Adrenal gland (tissue), 12 donors: ENCODE data around the gene ALDOA. TPM values are rescaled to one million over a fixed set of nuclear protein-coding genes. Genes with fewer than 3 reads are reported as not detected.

ENCODE experiments used
- DNase-seq, 7 donors: peaks; one replicate each; pipeline ENCODE4 v3.0.0-alpha.2; 2019 to 2020
- H3K27ac ChIP-seq, 5 donors: fragments of 200-600 bp; sonication (generic) in 4 of 5; 1 replicate in 3 of 5; 2 replicates in 2 of 5; pipeline versions ENCODE4 v1.5.1 to v1.8.0; 2016 to 2020; ENCODE audit warnings: mild to moderate bottlenecking in 1 of 5
- H3K27me3 ChIP-seq: fragments of 200-600 bp; 2 replicates; pipeline ENCODE4 v1.8.0; 2021
- H3K36me3 ChIP-seq, 2 donors: fragments of 200-600 bp; replicated peaks in 1 of 2; 1 replicate in 1 of 2; 2 replicates in 1 of 2; pipeline versions ENCODE4 v1.5.1 to v1.8.0; 2018 to 2022
- H3K4me1 ChIP-seq, 2 donors: fragments of 200-600 bp; replicated peaks in 1 of 2; 1 replicate in 1 of 2; 2 replicates in 1 of 2; pipeline versions ENCODE4 v1.5.1 to v1.8.0; 2018 to 2021
- H3K4me3 ChIP-seq, 4 donors: fragments of 200-600 bp; sonication (generic) in 3 of 4; one replicate each; pipeline ENCODE4 v1.5.1; 2016 to 2018
- H3K9me3 ChIP-seq, 3 donors: fragments of 200-600 bp; sonication (generic) in 1 of 3; replicated peaks in 1 of 3; 1 replicate in 2 of 3; 2 replicates in 1 of 3; pipeline versions ENCODE4 v1.5.1 to v1.8.0; 2016 to 2021
- POLR2A ChIP-seq, 2 donors: fragments of 450-650 bp; IDR thresholded peaks; one replicate each; pipeline ENCODE4 v1.6.1; 2017; ENCODE audit warnings: antibody characterized with exemption in 2 of 2, mild to moderate bottlenecking in 2 of 2, moderate library complexity in 1 of 2
- WGBS, 4 donors: extraction: QIAGEN DNeasy Blood & Tissue Kit in 2 of 4; methylation state at CpG; one replicate each; pipeline versions ENCODE4 v1.1.5 to v1.1.7; 2013 to 2017; 5-methylcytosine and 5-hydroxymethylcytosine counted together
- intact Hi-C, 2 donors: fragments of 100-400 bp; cut with DNase I; formaldehyde crosslinking; loops; one replicate each; pipeline versions ENCODE4 v1.14.1 to v1.15.0; 2022 to 2023
- polyA plus RNA-seq, 3 donors: library from polyadenylated mRNA; stranded (reverse); fragments of 200-250 nt in 2 of 3; fragments of 350-450 nt in 1 of 3; fragmentation: Illumina TruSeq in 1 of 3; extraction: RNeasy Lipid Tissue Mini Kit (QIAGEN cat#74804) in 1 of 3; gene quantifications; one replicate each; pipeline ENCODE4 v1.2.3, GENCODE V29; 2013 to 2014
- total RNA-seq, 9 donors: library from RNA; depleted of rRNA in 4 of 9; stranded (reverse); fragments of >200 nt in 4 of 9; fragments of 120-200 nt in 1 of 9; fragmentation: NEBNext Ultra II Directional in 1 of 9; extraction: Animal tissue kit (Norgen Biotek cat#: 25700) in 1 of 9; gene quantifications; one replicate each; pipeline versions ENCODE4 v1.1.0 to v1.2.4, GENCODE V29; 2013 to 2023
- TF ChIP-seq, protein P1 (sequence below), 6 experiments: fragments of 450-650 bp in 4 of 6; fragments of 200-600 bp in 2 of 6; sonication (generic) in 1 of 6; IDR thresholded peaks; 1 replicate in 5 of 6; 2 replicates in 1 of 6; pipeline versions ENCODE4 v1.5.1 to v1.8.0; 2016 to 2021; ENCODE audit warnings: antibody characterized with exemption in 6 of 6, mild to moderate bottlenecking in 2 of 6, moderate library complexity in 1 of 6
- donor health status: healthy with polysubstance abuse.
- donor health status: Bipolar disorder and iron deficiency.
- donor health status: DM: yes; HTN: yes; CAD: no.
- donor health status: DM: no; HTN: no; CAD: no.
- donor health status: DM: no; HTN: no; CAD: no.
- donor health status: DM: yes; HTN: yes; CAD: no.

The ALDOA gene
- total and polyA plus RNA-seq, 12 donors = 623 to 1,930 (median 1,345) TPM

DNA sequence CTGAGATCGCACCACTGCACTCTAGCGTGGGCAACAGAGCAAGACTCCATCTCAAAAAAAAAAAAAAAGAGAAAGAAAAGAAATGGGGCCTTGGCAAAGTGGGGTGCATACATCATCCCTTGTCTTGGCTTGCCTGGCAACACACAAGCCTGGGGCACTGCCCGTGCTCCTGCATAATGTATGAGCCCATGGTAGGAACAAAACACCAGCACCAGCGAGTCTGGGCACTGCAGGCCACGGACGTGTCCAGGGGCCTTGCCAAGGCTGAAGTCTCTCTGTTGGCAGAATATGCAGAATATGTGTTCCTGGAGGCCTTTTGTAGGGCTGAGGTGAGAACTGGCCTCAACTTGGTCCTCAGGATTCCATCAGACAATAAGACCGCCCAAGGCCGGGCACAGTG, 15.7 kb upstream of the ALDOA start:
- no peak for DNase-seq
- no peak overlapping the region for H3K4me3 ChIP-seq
- H3K36me3 ChIP-seq = no peaks in the 10 kb centered on the region
- intact Hi-C loops = no loop called here
- H3K27ac ChIP-seq = no peak overlapping the region
- H3K4me1 ChIP-seq = peaks cover 0 to 10% of the 10 kb centered on the region in 2 donors
- WGBS, 4 donors = 77 to 95% (median 92%) methylated on average over 8 of the region's 8 CpGs
- TF ChIP-seq, protein P1, sequence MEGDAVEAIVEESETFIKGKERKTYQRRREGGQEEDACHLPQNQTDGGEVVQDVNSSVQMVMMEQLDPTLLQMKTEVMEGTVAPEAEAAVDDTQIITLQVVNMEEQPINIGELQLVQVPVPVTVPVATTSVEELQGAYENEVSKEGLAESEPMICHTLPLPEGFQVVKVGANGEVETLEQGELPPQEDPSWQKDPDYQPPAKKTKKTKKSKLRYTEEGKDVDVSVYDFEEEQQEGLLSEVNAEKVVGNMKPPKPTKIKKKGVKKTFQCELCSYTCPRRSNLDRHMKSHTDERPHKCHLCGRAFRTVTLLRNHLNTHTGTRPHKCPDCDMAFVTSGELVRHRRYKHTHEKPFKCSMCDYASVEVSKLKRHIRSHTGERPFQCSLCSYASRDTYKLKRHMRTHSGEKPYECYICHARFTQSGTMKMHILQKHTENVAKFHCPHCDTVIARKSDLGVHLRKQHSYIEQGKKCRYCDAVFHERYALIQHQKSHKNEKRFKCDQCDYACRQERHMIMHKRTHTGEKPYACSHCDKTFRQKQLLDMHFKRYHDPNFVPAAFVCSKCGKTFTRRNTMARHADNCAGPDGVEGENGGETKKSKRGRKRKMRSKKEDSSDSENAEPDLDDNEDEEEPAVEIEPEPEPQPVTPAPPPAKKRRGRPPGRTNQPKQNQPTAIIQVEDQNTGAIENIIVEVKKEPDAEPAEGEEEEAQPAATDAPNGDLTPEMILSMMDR (IDR thresholded peaks at IDR 0.05) = no peak
- no peak for TF ChIP-seq POLR2A (IDR thresholded peaks at IDR 0.05)
- H3K27me3 ChIP-seq = no peaks in the 10 kb centered on the region
- H3K9me3 ChIP-seq = no peaks in the 10 kb centered on the region

DNA sequence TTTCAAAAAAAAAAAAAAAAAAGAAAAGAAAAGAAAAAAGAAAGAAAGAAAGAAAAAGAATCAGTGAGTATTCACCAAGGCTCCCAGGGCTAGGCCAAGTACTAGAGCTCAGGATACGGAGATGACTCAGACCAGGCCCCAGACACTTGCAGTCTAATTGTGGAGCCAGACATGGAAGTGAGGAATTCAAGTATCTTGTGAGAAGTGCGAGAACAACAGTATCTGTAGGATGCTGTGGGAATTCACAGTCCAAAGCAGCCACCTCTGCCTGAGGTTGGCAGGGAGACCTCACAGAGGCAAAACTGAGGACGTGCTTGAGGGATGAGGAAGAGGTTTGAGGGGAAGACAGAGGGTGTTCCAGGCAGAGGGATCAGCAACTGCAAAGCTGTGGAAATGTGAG, 14.0 kb upstream of the ALDOA start:
- intact Hi-C loops = no loop called here
- Histone ChIP-seq H3K27ac (no peak overlapping the region), H3K36me3 (no peaks in the 10 kb centered on the region), H3K4me1 (peaks cover 0 to 13% of the 10 kb centered on the region in 2 donors), H3K4me3 (no peak overlapping the region), H3K9me3 (no peaks in the 10 kb centered on the region), H3K27me3 (no peaks in the 10 kb centered on the region)
- TF ChIP-seq POLR2A (IDR thresholded peaks at IDR 0.05) = no peak
- TF ChIP-seq, protein P1 (IDR thresholded peaks at IDR 0.05) = no peak
- WGBS, 4 donors = 77 to 93% (median 83%) methylated on average over 3 of the region's 3 CpGs
- no peak for DNase-seq

DNA sequence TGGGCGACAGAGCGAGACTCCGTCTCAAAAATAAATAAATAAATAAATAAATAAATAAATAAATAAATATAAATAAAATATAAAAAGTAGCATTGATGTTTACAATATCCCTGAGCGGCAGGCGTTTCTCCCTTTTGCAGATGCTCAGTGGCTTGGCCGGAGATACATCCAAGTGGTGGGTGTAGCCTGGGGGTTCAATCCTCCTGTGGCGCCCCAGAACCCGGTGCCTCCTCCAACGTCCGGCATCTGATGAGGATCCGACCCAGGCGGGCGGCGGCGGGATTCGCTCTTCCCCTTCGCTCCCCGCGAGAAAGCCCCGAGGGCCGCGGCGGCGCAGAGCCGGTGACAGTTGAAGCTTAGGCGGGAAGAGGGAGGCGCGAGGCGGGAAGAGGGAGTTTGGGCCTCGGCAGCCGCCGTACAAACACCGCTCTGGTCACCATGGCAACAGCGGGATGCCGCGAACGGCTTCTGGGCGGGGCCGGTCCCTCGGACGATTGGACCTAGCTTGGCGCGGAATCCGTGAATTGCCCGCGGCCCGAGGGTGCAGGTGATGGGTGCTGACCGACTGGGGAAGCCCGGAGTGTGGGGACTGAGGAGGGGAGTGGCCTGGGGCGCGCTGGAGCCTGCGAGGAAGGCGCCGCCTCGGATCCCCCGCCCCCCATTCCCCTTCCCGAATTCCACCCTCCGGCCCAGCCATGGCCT, 12.7 kb upstream of the ALDOA start:
- Histone ChIP-seq H3K4me3 (peak overlapping the region in 3 of 4 donors; percentile 32 to 70 (median 48)), H3K27ac (peak overlapping the region in 2 of 5 donors; percentile 26 to 60), H3K27me3 (no peaks in the 10 kb centered on the region), H3K36me3 (no peaks in the 10 kb centered on the region), H3K9me3 (no peaks in the 10 kb centered on the region), H3K4me1 (peaks cover 0 to 13% of the 10 kb centered on the region in 2 donors)
- DNase-seq = peak; percentile 94 to 97 (median 95)
- 5 to 11% (median 8%) methylated on average over 23 to 57 of the region's 58 CpGs for WGBS, 4 donors
- intact Hi-C loops = no loop called here
- TF ChIP-seq, protein P1 (IDR thresholded peaks at IDR 0.05) = no peak
- TF ChIP-seq POLR2A (IDR thresholded peaks at IDR 0.05) = no peak

DNA sequence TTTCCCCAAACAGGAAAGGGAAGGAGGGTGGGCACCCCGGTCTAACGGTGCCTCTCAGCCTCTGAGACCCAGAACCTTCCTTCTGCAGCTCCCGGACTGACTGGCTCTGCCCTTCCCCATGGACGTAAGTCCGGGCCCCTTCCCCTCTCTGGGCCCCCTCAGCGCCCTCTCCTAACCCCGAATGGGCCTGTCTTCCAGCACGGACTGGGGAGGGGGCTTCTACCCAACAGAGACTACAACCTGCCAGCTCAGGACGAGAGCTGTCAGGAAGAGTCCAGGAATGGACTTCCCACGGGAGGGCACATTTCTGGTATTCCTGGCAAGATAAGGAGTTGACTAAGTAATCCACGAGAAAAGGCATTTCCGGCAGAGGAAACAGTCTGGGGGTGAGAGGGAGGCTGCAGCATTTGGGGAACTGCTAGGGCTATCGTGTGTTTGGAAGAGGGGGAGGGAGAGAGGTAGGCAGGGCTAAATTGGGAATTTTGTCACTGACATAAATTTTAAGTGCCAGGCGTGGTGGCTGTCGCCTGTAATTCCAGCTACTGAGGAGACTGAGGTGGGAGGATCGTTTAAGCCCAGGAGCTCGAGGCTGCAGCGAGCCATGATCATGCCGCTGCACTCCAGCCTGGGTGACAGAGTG, 12.1 kb upstream of the ALDOA start:
- H3K27ac ChIP-seq = peak overlapping the region in 2 of 5 donors; percentile 26 to 60
- 6 to 15% (median 10%) methylated on average over 10 to 19 of the region's 19 CpGs for WGBS, 4 donors
- H3K4me3 ChIP-seq = peak overlapping the region in 3 of 4 donors; percentile 32 to 70 (median 48)

More for the DNA sequence above, 12.1 kb upstream of the ALDOA start:
- H3K36me3 ChIP-seq = no peaks in the 10 kb centered on the region
- TF ChIP-seq, protein P1 (IDR thresholded peaks at IDR 0.05) = no peak
- no peak for TF ChIP-seq POLR2A (IDR thresholded peaks at IDR 0.05)
- intact Hi-C loops = no loop called here
- H3K27me3 ChIP-seq = no peaks in the 10 kb centered on the region
- no peaks in the 10 kb centered on the region for H3K9me3 ChIP-seq
- DNase-seq = no peak
- H3K4me1 ChIP-seq = peaks cover 0 to 13% of the 10 kb centered on the region in 2 donors
